GM12892 (cell line): ENCODE measurements around the gene ELF2.

Source experiments
- POLR2A ChIP-seq: IDR thresholded peaks from 2 replicates; pipeline ENCODE4 v1.6.1; 2011; ENCODE audit warnings: low read depth, low read length, control low read depth
- POLR2AphosphoS5 ChIP-seq: IDR thresholded peaks from 2 replicates; pipeline ENCODE4 v1.6.1; 2011; ENCODE audit warnings: low read depth, low read length, control low read depth

DNA sequence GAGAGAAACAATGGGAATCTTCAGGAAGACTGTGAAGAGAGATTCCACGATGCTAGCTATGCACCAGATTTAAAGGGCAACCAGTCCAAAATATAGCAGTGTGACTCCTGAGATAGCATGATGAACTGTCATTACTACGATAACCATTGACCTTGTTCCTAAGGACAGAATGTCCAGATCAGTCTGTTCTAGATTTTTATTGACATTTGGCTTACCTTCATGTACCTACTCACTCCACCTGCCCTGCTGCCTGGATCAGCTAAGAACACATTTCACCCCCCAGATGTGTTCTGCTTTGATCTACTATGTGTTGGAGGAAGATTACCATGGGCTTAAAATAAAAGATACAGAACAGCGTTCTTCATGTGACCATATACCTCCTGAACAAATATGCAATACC lies 50.1 kb downstream of the ELF2 start:
- no peak for TF ChIP-seq POLR2A
- TF ChIP-seq POLR2AphosphoS5 = no peak
